Panc1 (cell line): ENCODE results near the gene PTPRF.

Experiments used
- POLR2AphosphoS5 ChIP-seq: IDR thresholded peaks from 2 replicates; pipeline ENCODE4 v1.6.1; 2012; ENCODE audit warnings: mild to moderate bottlenecking, low read depth, low read length, moderate library complexity
- TF ChIP-seq, protein P1 (sequence below): fragments of 450-650 bp; IDR thresholded peaks from 2 replicates; pipeline ENCODE4 v1.5.1; 2017; ENCODE audit warnings: mild to moderate bottlenecking
- TF ChIP-seq, protein P2 (sequence below), 2 experiments: IDR thresholded peaks; 2 replicates each; pipeline ENCODE4 v1.6.1; 2011 to 2012; ENCODE audit warnings: low read depth in 2 of 2, control low read depth in 1 of 2, low read length in 1 of 2, mild to moderate bottlenecking in 1 of 2, moderate library complexity in 1 of 2; ENCODE audit not compliant: insufficient read depth in 1 of 2

DNA sequence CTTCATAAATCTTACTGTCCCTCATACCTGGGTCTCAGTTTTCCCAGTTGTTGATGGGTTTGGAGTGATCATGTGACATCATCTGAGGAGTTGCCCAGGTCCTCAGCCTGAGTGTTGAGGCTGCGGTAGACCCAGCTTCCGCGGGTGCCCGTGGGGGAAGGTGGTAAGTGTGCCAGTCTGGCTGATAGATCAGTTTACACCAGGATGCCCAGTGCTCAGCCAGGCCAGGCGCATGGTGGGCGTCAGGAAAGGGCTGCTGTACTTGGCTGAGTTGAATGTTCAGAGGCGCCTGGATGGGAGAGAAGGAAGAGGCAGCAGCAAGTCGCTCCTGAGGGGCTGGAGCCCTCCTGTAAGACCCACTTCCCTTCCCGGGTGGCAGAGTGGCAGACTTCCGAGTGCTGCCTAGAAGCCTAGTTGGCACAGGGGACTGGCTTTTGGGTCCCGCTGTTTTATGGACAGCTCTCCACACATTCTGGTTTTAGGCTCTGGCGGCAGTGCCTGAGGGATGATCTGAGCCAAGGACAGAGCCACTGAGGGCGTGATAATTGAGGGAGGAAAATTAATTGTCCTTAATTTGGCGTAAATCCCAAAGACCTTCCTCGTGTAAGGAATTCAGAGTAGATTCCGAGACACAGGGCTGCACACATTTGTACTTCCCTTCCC, 35.8 kb downstream of the PTPRF start:
- TF ChIP-seq, protein P1, sequence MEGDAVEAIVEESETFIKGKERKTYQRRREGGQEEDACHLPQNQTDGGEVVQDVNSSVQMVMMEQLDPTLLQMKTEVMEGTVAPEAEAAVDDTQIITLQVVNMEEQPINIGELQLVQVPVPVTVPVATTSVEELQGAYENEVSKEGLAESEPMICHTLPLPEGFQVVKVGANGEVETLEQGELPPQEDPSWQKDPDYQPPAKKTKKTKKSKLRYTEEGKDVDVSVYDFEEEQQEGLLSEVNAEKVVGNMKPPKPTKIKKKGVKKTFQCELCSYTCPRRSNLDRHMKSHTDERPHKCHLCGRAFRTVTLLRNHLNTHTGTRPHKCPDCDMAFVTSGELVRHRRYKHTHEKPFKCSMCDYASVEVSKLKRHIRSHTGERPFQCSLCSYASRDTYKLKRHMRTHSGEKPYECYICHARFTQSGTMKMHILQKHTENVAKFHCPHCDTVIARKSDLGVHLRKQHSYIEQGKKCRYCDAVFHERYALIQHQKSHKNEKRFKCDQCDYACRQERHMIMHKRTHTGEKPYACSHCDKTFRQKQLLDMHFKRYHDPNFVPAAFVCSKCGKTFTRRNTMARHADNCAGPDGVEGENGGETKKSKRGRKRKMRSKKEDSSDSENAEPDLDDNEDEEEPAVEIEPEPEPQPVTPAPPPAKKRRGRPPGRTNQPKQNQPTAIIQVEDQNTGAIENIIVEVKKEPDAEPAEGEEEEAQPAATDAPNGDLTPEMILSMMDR, result no peak
- TF ChIP-seq POLR2AphosphoS5, result no peak
- TF ChIP-seq, protein P2, sequence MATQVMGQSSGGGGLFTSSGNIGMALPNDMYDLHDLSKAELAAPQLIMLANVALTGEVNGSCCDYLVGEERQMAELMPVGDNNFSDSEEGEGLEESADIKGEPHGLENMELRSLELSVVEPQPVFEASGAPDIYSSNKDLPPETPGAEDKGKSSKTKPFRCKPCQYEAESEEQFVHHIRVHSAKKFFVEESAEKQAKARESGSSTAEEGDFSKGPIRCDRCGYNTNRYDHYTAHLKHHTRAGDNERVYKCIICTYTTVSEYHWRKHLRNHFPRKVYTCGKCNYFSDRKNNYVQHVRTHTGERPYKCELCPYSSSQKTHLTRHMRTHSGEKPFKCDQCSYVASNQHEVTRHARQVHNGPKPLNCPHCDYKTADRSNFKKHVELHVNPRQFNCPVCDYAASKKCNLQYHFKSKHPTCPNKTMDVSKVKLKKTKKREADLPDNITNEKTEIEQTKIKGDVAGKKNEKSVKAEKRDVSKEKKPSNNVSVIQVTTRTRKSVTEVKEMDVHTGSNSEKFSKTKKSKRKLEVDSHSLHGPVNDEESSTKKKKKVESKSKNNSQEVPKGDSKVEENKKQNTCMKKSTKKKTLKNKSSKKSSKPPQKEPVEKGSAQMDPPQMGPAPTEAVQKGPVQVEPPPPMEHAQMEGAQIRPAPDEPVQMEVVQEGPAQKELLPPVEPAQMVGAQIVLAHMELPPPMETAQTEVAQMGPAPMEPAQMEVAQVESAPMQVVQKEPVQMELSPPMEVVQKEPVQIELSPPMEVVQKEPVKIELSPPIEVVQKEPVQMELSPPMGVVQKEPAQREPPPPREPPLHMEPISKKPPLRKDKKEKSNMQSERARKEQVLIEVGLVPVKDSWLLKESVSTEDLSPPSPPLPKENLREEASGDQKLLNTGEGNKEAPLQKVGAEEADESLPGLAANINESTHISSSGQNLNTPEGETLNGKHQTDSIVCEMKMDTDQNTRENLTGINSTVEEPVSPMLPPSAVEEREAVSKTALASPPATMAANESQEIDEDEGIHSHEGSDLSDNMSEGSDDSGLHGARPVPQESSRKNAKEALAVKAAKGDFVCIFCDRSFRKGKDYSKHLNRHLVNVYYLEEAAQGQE (IDR thresholded peaks at IDR 0.05; ENCODE audit: insufficient read depth in 1 of 2, low read depth in 2 of 2, low read length in 1 of 2), result no peak
